ENCODE results near the gene GRAMD1B. TPM values are rescaled to one million over a fixed set of nuclear protein-coding genes. Genes with fewer than 3 reads are reported as not detected.
"Not testable (repeated sequence)": the region's sequence is repeated elsewhere in the genome, so short reads cannot be mapped to it uniquely, and the experiment has no call there.

GRAMD1B gene
- total RNA-seq, 1 donor from 2014 or later: 1.4 TPM

- no peak for ATAC-seq
These were observed 222.5 kb downstream of the GRAMD1B start for GRCh38 chr11:123652599-123652998.

DNA sequence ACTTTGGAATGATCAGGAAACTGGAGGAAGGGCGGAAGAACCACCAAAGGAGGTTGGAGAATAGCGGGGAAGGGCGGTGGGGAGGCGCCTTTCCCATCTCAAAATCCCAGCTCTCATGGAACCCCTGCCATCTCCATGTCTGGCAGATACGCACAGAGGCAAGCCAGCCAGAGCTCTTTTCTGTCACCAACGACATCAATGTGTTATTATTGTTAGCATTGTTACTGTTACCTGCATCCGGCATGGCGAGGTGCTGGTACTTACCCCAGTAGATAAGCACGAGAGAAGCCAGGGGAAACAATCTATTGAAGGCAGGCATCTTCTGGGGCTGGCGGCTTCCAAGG is 223.4 kb downstream of the GRAMD1B start:
- no peak for ATAC-seq

DNA sequence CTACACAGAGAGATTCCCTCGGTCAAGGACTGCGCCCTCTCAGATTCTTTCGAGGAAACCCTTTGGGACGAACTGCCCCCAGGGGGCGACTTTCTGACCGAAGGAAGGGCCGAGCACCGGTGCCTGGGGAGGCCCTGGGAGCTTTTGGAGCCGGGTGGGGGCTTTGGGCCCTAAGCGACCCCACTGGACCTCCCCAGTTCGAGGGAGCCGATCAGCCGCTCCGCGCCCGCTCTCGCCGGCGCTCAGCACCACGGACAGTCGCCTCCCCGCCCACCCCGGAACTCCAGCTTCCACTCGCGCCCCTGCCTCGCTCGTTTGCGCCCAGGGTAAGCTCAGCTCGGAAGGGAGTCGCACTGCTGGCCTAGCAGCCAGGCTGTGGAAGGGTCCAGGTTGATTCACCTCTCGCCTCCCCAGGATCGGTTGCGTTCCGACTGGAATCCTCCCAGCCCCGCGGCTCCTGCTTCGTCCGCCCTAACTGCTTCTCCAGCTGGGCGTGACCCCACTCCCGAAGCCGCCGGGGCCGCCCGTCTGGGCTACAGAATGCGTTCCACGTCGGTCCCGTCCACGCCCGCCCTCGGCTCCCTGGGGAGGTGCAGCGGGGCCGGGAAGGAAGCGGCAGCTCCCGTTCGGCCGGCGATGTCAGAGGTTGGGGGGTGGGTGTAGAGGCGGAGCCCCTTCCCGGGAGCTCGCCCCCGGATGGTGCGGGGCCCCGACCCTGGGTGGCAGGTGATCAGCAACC is 223.9 kb downstream of the GRAMD1B start:
- peak; percentile 70 for ATAC-seq

GRCh38 chr11:123654566-123655081 is 224.6 kb downstream of the GRAMD1B start, which contains the start of gene SCN3B:
SCN3B (minus strand) TSS chr11:123654624; CDS start chr11:123653801, 823 bp downstream.
- peak; percentile 96 for ATAC-seq

DNA sequence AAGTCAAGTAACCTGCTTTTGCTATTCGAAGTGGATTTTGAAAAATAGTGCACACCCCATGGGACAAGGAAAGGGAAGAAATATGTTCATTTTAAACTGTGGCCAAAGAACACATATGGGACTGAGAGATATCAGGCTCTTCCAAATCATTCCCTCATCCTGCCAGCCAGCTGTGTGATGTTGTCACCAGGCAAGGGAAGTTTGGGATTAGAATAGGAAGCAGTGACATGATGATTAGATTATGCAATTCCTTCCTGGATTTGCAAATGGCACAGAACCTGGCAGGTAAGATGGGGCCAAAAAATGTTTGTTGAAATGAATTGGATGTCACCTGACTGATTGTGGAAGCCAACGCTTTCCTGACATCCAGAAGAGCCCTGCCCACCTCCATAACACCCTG is 229.2 kb downstream of the GRAMD1B start:
- no peak for ATAC-seq

- ATAC-seq: not testable (repeated sequence)
These were observed 229.9 kb downstream of the GRAMD1B start for GRCh38 chr11:123659965-123660364.

DNA sequence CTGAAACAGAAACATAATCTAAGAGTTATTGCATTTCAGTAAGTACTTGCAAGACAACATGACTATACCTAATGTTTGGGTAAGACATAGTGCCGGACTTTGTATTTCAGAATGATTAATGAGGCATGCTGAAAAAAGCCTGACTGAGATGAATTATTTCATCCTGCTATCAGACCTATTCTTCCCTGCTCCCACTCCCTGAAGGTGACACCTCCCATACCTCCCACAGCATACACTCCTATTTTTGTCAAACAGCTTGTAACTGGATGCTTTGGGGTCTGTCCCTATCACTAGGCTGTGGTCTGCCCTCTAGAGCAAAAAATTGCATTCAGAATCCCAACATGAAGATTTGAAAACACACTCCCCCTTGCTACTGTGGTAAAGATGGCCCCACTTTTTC is 235.2 kb downstream of the GRAMD1B start:
- ATAC-seq: no peak

- ATAC-seq: no peak
These were observed 240.0 kb downstream of the GRAMD1B start for GRCh38 chr11:123670081-123670480.

DNA sequence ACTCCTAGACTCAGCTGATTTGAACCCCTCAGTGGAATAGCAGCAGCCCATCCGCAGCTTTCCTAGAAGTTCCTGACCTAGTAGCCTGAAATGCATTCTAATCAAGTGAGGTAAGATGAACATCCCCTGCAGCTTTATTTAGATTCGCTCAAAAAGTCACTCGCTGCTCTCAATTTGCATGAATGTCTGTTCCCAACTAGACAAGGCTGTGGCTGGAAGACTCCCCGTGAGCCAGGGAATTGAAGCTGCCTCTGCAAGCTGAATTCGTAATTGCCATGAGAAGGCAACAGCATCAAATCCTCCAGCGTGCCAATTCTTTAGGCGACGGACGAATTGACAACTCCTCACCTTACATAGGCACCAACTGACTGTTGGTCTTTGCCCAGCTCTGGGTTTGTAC is 241.5 kb downstream of the GRAMD1B start:
- ATAC-seq: no peak

DNA sequence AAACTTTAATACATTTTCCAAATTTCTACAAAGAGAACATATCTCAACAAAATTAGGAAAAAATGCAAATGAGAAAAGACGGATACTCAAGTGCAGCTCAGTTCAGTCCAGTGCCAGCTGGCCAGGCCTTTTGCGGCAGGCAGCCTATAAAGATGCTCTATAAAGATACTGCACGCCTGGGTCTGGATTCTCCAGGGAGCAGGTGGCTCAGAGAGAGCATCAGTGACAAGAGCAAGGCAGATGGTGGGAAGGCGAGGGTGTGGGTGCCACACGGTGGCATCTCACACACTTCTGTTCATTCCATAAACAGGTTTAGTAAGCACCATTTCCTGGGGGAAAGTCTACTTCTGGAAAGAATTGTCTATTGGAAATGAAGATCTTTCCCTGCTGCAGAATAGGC is 242.5 kb downstream of the GRAMD1B start:
- no peak for ATAC-seq

- peak; percentile 81 for ATAC-seq
These were observed 244.2 kb downstream of the GRAMD1B start for GRCh38 chr11:123674297-123674696.

Other genes starting within 250 kb of the GRAMD1B start
- 3.7 TPM for gene CLMP, start 235.0 kb upstream of the GRAMD1B start, total RNA-seq
- 0.24 TPM for gene SCN3B, start 224.4 kb downstream of the GRAMD1B start, total RNA-seq

Measured in esophagus mucosa (tissue), 1 donor.